KMS-11 (cell line): ENCODE results near the gene C2orf76.

ENCODE experiments used
- H2AFZ ChIP-seq: fragments of 200-600 bp; sonication (generic); 2 replicates; pipeline ENCODE4 v1.6.1; 2016; ENCODE audit warnings: antibody characterized with exemption, mixed run types, low read depth
- H3K27ac ChIP-seq: fragments of 200-600 bp; sonication (generic); 2 replicates; pipeline ENCODE4 v1.6.1; 2016; ENCODE audit warnings: mild to moderate bottlenecking, mixed run types
- H3K27me3 ChIP-seq: fragments of 200-600 bp; sonication (generic); 2 replicates; pipeline ENCODE4 v1.6.1; 2017; ENCODE audit warnings: mild to moderate bottlenecking, low read depth, mixed run types, moderate library complexity; ENCODE audit not compliant: insufficient read depth
- H3K36me3 ChIP-seq: fragments of 200-600 bp; sonication (generic); 2 replicates; pipeline ENCODE4 v1.6.1; 2017; ENCODE audit warnings: mild to moderate bottlenecking, mixed run types; ENCODE audit not compliant: insufficient read depth
- H3K4me1 ChIP-seq: fragments of 200-600 bp; sonication (generic); 2 replicates; pipeline ENCODE4 v1.6.1; 2016; ENCODE audit warnings: mild to moderate bottlenecking, low read depth, mixed run types; ENCODE audit not compliant: poor library complexity, severe bottlenecking
- H3K4me2 ChIP-seq: fragments of 200-600 bp; sonication (generic); 2 replicates; pipeline ENCODE4 v1.7.0; 2016; ENCODE audit warnings: mild to moderate bottlenecking, mixed run types
- H3K4me3 ChIP-seq: fragments of 200-600 bp; sonication (generic); IDR thresholded peaks from 2 replicates; pipeline ENCODE4 v1.6.1; 2017; ENCODE audit warnings: low read depth, low read length, mixed read lengths; ENCODE audit not compliant: insufficient read depth
- H3K79me2 ChIP-seq: fragments of 200-600 bp; sonication (generic); 2 replicates; pipeline ENCODE4 v1.6.1; 2016; ENCODE audit warnings: low read depth, mixed run types; ENCODE audit not compliant: insufficient read depth
- H3K9ac ChIP-seq: fragments of 200-600 bp; sonication (generic); 2 replicates; pipeline ENCODE4 v1.6.1; 2016; ENCODE audit warnings: mild to moderate bottlenecking, mixed run types
- H4K20me1 ChIP-seq: fragments of 200-600 bp; sonication (generic); 2 replicates; pipeline ENCODE4 v1.6.1; 2016; ENCODE audit warnings: mild to moderate bottlenecking, mixed run types; ENCODE audit not compliant: insufficient read depth
- CTCF ChIP-seq: fragments of 200-600 bp; sonication (generic); conservative IDR thresholded peaks from 2 replicates; pipeline ENCODE4 v1.6.1; 2017; ENCODE audit warnings: low read depth, mild to moderate bottlenecking, antibody characterized with exemption, low read length, moderate library complexity, mixed read lengths

C2orf76 gene

GRCh38 chr2:119316066-119316465 is 50.6 kb downstream of the C2orf76 start:
- Histone ChIP-seq H3K4me3 (no peak overlapping the region), H3K27ac (no peak overlapping the region), H4K20me1 (no peaks in the 10 kb centered on the region), H3K9ac (no peak overlapping the region), H3K36me3 (no peaks in the 10 kb centered on the region), H2AFZ (no peak overlapping the region), H3K4me1 (no peaks in the 10 kb centered on the region), H3K27me3 (no peaks in the 10 kb centered on the region), H3K4me2 (no peak overlapping the region), H3K79me2 (no peaks in the 10 kb centered on the region)
- TF ChIP-seq CTCF = no peak

- no peaks in the 10 kb centered on the region for H3K27me3 ChIP-seq
- no peaks in the 10 kb centered on the region for H3K36me3 ChIP-seq
- no peak overlapping the region for H3K9ac ChIP-seq
- no peak overlapping the region for H3K4me3 ChIP-seq
- no peak for TF ChIP-seq CTCF
- no peaks in the 10 kb centered on the region for H3K79me2 ChIP-seq
- no peak overlapping the region for H3K4me2 ChIP-seq
- no peaks in the 10 kb centered on the region for H4K20me1 ChIP-seq
- no peak overlapping the region for H2AFZ ChIP-seq
- no peaks in the 10 kb centered on the region for H3K4me1 ChIP-seq
- H3K27ac ChIP-seq = no peak overlapping the region
Measured at GRCh38 chr2:119315241-119315925, 51.3 kb downstream of the C2orf76 start.

GRCh38 chr2:119311831-119312230 is 54.8 kb downstream of the C2orf76 start:
- H3K27ac ChIP-seq = no peak overlapping the region
- TF ChIP-seq CTCF = no peak
- no peak overlapping the region for H3K9ac ChIP-seq
- no peaks in the 10 kb centered on the region for H3K79me2 ChIP-seq
- H3K4me3 ChIP-seq = no peak overlapping the region
- H3K27me3 ChIP-seq = no peaks in the 10 kb centered on the region
- no peaks in the 10 kb centered on the region for H4K20me1 ChIP-seq
- no peaks in the 10 kb centered on the region for H3K4me1 ChIP-seq
- no peaks in the 10 kb centered on the region for H3K36me3 ChIP-seq
- no peak overlapping the region for H2AFZ ChIP-seq
- no peak overlapping the region for H3K4me2 ChIP-seq

GRCh38 chr2:119311371-119311770 is 55.3 kb downstream of the C2orf76 start:
- Histone ChIP-seq H3K4me3 (no peak overlapping the region), H3K36me3 (no peaks in the 10 kb centered on the region), H4K20me1 (no peaks in the 10 kb centered on the region), H3K27me3 (no peaks in the 10 kb centered on the region), H3K79me2 (no peaks in the 10 kb centered on the region), H3K4me2 (no peak overlapping the region), H3K9ac (no peak overlapping the region), H2AFZ (no peak overlapping the region), H3K4me1 (no peaks in the 10 kb centered on the region), H3K27ac (no peak overlapping the region)
- no peak for TF ChIP-seq CTCF
